Stimulated activated CD8-positive, alpha-beta memory T cell treated with anti-CD3 and anti-CD28 coated beads, Interleukin-7, amount 100 ng/mL, for 24 hours (primary cell): ENCODE data around the gene SLC4A3.
"Not testable (repeated sequence)": the region's sequence is repeated elsewhere in the genome, so short reads cannot be mapped to it uniquely, and the experiment has no call there.

Experiments
- DNase-seq: peaks from one replicate; pipeline ENCODE4 v3.0.0-alpha.2; 2020; ENCODE audit warnings: low read depth

SLC4A3 gene

GRCh38 chr2:219645631-219646527, 18.4 kb downstream of the SLC4A3 start:
- DNase-seq: no peak

DNA sequence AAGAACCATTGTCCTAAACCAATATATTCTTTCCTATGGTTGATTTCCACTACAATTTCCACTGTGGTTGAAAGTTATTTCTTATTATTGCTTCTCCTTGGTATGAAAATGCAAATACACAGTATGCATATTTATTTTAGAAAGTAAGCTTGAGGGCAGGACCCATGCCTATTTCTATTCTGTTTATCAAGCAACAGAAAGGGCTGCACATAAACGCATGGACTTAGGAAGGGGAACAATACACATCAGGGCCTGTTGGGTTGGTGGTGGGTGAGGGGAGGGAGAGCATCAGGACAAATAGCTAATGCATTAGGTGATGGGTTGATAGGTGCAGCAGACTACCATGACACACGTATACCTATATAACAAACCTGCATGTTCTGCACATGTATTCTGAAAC, 20.7 kb downstream of the SLC4A3 start:
- DNase-seq: no peak

DNA sequence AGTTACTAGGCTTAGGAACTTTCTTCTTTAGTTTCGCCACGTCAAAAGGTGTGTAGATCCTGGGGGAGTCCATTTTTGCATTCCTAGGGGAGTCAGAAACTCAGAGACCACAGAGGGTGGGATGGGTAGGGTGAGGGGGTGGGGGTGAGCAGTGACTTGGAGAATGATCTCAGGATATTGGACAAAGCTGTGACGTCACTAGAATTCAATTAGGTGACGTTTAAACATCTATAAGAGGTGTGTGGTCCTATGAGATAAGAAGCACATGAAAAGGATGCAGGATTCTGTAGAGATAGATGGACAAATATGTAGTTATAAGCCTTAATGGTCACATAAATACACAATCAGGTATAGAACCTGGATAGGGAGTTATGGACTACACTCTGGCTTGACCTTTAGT, 21.5 kb downstream of the SLC4A3 start:
- DNase-seq: no peak

DNA sequence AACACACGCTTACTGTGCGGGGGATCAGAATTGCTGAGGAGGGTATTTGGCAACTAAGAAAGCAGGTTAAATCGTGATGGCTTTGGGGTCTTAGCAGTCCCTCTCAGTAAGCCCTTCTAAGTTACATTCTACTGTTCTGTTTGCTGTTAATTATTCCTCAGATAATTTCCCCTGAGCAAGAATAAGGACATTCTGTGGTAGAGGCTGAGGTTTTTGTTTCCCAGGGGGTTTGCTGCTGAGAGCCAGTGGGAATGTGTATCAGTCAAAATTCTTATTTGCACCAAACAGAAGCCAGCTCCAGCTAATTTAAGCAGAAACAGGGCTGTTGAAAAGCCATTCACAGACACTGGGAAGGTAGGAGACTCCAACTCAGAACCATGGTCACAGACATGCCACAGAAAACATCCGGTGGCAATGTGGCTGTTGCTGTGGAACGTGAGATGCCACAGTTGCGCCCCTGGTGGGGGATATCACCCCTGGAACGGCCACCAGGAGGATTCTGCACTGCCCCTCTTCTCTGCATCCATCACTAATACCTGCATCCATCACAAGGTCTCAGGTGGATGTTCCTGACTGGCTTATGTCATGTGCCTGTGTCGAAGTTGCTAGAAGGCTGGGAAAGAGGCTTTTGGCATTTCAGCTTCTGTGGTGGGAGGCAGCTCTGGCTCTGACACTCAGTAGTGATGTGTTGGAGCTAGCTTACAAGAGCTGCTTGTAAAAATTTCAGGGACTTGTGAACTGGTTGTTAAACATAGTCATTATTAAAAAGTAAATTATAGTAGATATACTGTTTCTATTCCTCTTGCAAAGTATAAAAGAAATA, 23.2 kb downstream of the SLC4A3 start:
- no peak for DNase-seq

- not testable (repeated sequence) for DNase-seq
Observed at GRCh38 chr2:219651656-219652055, 24.2 kb downstream of the SLC4A3 start.

- DNase-seq: no peak
Observed at GRCh38 chr2:219656526-219656925, 29.1 kb downstream of the SLC4A3 start.

DNA sequence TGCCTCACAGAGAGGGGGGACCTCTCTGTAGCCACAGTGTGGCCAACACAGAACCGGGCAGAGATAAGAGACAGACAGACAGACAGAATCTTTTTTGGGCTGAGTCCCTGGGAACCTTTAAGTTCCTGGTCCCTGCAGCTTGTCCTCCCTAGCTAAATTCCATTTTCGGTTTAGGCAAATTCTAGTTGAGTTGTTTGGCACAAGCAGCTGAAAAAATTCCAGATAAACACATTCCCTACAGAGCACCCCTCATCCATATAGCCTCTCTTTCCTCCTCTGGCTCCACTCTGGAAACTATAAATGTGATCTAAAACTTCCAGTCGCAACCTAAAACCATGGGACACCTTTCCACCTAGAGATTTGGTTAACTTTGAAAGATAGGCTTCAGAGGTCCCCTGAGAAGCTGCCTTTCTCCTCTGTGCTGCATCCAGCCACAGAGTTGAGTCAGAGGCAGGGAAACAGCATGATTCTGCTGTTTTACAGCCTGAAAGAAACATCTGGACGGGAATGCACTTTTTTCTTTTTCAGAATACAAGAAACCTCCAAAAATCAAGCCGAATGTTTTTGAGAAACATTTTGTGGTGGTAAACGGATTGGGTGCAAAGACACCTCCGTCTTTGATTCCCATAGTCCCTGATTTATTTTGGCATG, 30.9 kb downstream of the SLC4A3 start:
- no peak for DNase-seq

GRCh38 chr2:219658874-219659273, 31.4 kb downstream of the SLC4A3 start:
- DNase-seq: no peak

DNA sequence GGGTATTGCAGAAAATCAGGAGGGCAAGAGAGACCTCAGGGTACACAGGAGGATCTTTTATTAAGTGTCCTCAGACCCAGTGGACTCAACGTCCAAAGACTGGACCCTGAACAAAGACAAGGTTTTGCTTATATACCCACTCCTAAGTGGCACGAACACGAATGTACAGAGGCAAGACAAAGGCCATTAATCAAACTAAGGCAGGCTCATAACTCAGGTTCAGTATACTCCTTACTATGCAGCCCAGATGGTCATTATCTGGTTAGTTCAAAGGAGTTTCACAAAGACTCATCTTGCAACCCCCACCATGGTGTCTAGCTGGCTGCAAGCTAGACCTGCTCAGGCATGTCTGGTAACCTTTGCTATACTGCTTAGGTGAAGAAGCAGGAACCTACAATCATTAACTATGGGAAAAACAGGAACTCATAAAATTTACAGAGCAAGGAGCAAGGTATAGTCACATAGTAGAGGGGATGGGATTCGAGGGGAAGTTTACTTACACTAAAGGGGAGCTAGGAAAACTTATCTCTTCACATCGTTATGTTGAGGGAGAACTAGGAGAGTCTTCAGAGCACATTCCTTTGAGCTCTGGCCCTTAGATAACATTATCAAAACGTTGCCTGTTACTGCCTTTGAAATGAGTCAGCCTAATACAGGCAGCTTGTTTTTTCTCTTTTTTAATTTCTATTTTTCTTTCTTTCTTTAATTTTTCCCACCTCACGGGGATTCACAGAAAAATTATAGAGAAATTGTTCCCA, 33.9 kb downstream of the SLC4A3 start:
- DNase-seq: no peak

GRCh38 chr2:219661955-219662395, 34.5 kb downstream of the SLC4A3 start:
- no peak for DNase-seq

- DNase-seq: no peak
Observed at GRCh38 chr2:219662566-219662965, 35.1 kb downstream of the SLC4A3 start.

DNA sequence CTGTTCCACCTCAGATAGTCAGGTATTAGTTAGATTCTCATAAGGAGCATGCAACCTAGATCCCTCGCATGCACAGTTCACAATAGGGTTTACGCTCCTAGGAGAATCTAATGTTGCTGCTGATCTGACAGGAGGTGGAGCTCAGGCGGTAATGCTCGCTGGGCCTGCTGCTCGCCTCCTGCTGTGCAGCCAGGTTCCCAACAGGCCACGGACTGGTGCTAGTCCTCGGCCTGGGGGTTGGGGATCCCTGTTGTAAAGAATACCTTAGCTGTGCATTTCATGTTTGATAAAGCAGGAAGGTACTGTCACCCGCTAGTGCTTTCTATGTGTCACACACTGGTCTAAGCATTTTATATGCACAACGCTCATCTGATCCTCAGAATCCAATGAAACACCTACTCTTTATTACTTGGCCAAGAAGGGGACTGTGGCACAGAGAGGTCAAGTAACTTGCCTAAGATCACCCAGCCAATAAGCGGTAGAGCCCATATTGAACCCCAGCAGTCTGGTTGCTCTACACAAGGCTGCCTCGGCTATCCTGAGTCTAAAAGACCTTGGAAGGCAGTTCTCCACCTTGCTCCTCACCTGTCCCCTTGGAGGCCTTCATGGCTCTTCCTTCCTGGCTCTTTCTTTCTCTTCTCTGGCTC, 35.8 kb downstream of the SLC4A3 start:
- no peak for DNase-seq

- DNase-seq: no peak
Observed at GRCh38 chr2:219664041-219664440, 36.6 kb downstream of the SLC4A3 start.

GRCh38 chr2:219664944-219665343, 37.5 kb downstream of the SLC4A3 start:
- DNase-seq: no peak

DNA sequence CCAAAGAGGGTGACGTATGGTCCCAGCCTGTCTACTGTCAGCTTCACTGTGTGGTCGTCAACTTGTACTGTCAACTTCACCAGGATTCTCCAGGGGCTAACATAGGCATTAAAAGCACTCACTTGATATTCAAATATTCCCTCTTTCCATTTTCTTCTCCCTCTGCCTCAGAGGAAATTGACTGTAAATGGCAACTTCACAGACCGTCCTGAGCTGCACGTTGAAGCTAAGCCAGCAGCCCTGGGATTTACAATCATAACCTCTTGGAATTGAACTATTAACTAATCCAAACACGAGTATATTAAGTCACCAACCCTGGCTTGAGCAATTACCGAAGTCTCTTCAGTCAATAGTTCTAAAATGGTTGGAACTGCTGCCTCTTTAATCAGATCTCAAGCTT, 38.5 kb downstream of the SLC4A3 start:
- DNase-seq: no peak

GRCh38 chr2:219668316-219668715, 40.9 kb downstream of the SLC4A3 start:
- no peak for DNase-seq

- DNase-seq: no peak
Observed at GRCh38 chr2:219670386-219670785, 43.0 kb downstream of the SLC4A3 start.

- no peak for DNase-seq
Observed at GRCh38 chr2:219671279-219671678, 43.8 kb downstream of the SLC4A3 start.

DNA sequence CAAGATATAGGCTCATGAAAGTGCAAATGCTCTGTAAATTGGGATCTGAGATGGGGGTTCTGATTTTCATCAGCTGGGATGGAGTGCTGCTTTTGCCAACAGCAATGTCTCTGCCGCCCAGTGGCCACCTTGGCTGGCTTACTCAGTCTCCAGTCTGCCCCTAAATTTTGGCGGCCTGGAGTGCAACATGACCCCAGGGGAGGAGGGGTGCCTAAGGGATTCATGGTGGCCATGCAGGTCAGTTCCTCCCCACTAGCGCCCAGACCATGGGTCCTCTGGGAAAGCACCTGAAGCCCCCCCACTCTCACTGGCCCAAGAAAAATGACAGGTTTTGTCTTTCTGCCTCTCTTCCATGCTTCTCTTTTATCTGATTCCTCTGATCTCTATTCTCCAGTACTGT, 45.0 kb downstream of the SLC4A3 start:
- no peak for DNase-seq

- no peak for DNase-seq
Observed at GRCh38 chr2:219675221-219675620, 47.8 kb downstream of the SLC4A3 start.

- DNase-seq: no peak
Observed at GRCh38 chr2:219676586-219676985, 49.2 kb downstream of the SLC4A3 start.
